GM23338 (cell line): ENCODE results near the gene ARFIP2.

ENCODE experiments used
- CREB1 ChIP-seq: fragments of 250-450 bp; sonication (Bioruptor Pico); IDR thresholded peaks from 2 replicates; pipeline ENCODE4 v1.5.0; 2020; ENCODE audit warnings: low read depth, mild to moderate bottlenecking, moderate library complexity
- CTCF ChIP-seq, 2 experiments: fragments of 200-600 bp in 1 of 2; sonication (generic) in 1 of 2; conservative IDR thresholded peaks; 2 replicates each; pipeline versions ENCODE4 v1.5.1 to v1.6.1; 2016 to 2017; ENCODE audit warnings: antibody characterized with exemption in 2 of 2, low read depth in 2 of 2, mild to moderate bottlenecking in 2 of 2, moderate library complexity in 1 of 2
- ETS1 ChIP-seq: IDR thresholded peaks from 2 replicates; pipeline ENCODE4 v1.6.1; 2016; ENCODE audit warnings: antibody characterized with exemption
- EZH2 ChIP-seq: fragments of 200-600 bp; sonication (generic); IDR thresholded peaks from one replicate; pipeline ENCODE4 v1.8.0; 2017; ENCODE audit warnings: antibody characterized with exemption, mild to moderate bottlenecking, low read depth; ENCODE audit not compliant: unreplicated experiment
- EZH2phosphoT487 ChIP-seq: fragments of 200-600 bp; sonication (generic); IDR thresholded peaks from one replicate; pipeline ENCODE4 v1.8.1; 2018; ENCODE audit warnings: antibody characterized with exemption; ENCODE audit not compliant: unreplicated experiment
- JUNB ChIP-seq: IDR thresholded peaks from one replicate; pipeline ENCODE4 v1.6.1; 2016; ENCODE audit warnings: antibody characterized with exemption; ENCODE audit not compliant: unreplicated experiment
- POLR2AphosphoS5 ChIP-seq: IDR thresholded peaks from 2 replicates; pipeline ENCODE4 v1.6.1; 2016; ENCODE audit warnings: antibody characterized with exemption, low read depth
- REST ChIP-seq: IDR thresholded peaks from one replicate; pipeline ENCODE4 v1.6.1; 2018; ENCODE audit warnings: antibody characterized with exemption; ENCODE audit not compliant: unreplicated experiment
- STAT1 ChIP-seq: IDR thresholded peaks from one replicate; pipeline ENCODE4 v1.6.1; 2016; ENCODE audit warnings: antibody characterized with exemption; ENCODE audit not compliant: unreplicated experiment
- ZNF331 ChIP-seq: fragments of 250-450 bp; sonication (Bioruptor Pico); IDR thresholded peaks from 2 replicates; pipeline ENCODE4 v1.5.0; 2020; ENCODE audit warnings: low read depth, mild to moderate bottlenecking, moderate library complexity

GRCh38 chr11:6523253-6523652 lies 42.1 kb upstream of the ARFIP2 start:
- TF ChIP-seq POLR2AphosphoS5 = no peak
- no peak for TF ChIP-seq CTCF (conservative IDR thresholded peaks at IDR 0.05; ENCODE audit: low read depth in 2 of 2)
- no peak for TF ChIP-seq CREB1 (CRISPR knock-in tag)
- TF ChIP-seq EZH2 = no peak
- no peak for TF ChIP-seq REST
- no peak for TF ChIP-seq STAT1
- no peak for TF ChIP-seq JUNB
- no peak for TF ChIP-seq EZH2phosphoT487
- TF ChIP-seq ZNF331 (CRISPR knock-in tag) = no peak
- TF ChIP-seq ETS1 = no peak
